Occipital lobe (tissue), 2 donors: Measurements from ENCODE around the gene KIAA1671. TPM values are rescaled to one million over a fixed set of nuclear protein-coding genes. Genes with fewer than 3 reads are reported as not detected.

ENCODE experiments used
- DNase-seq: peaks from one replicate; lab custom pipeline; 2025; lab: John Stamatoyannopoulos, UW
- total RNA-seq: library from RNA; depleted of rRNA; stranded (reverse); fragments of >200 nt; gene quantifications from one replicate; pipeline ENCODE4 v1.2.3, GENCODE V29; 2014

The KIAA1671 gene
- total RNA-seq, 1 donor from 2014 or later = 5.0 TPM

- no peak for DNase-seq
Measured at GRCh38 chr22:25039255-25039654, 86.7 kb downstream of the KIAA1671 start.

- DNase-seq = no peak
Measured at GRCh38 chr22:25039754-25040153, 87.2 kb downstream of the KIAA1671 start.

GRCh38 chr22:25045159-25045558 lies 92.6 kb downstream of the KIAA1671 start:
- DNase-seq = no peak

- no peak for DNase-seq
Measured at GRCh38 chr22:25048071-25048470, 95.6 kb downstream of the KIAA1671 start.

GRCh38 chr22:25048659-25049647 lies 96.4 kb downstream of the KIAA1671 start:
- DNase-seq = peak; percentile 58

- no peak for DNase-seq
Measured at GRCh38 chr22:25049770-25050169, 97.3 kb downstream of the KIAA1671 start.

- DNase-seq = no peak
Measured at GRCh38 chr22:25050566-25050965, 98.0 kb downstream of the KIAA1671 start.

- no peak for DNase-seq
Measured at GRCh38 chr22:25051073-25051472, 98.6 kb downstream of the KIAA1671 start.

GRCh38 chr22:25051983-25052710 lies 99.6 kb downstream of the KIAA1671 start:
- no peak for DNase-seq

- no peak for DNase-seq
Measured at GRCh38 chr22:25053153-25053805, 100.8 kb downstream of the KIAA1671 start.

GRCh38 chr22:25054943-25055511 lies 102.5 kb downstream of the KIAA1671 start:
- DNase-seq = no peak

- DNase-seq = peak; percentile 23
Measured at GRCh38 chr22:25057013-25057881, 104.7 kb downstream of the KIAA1671 start.

- no peak for DNase-seq
Measured at GRCh38 chr22:25059438-25059837, 106.9 kb downstream of the KIAA1671 start.

GRCh38 chr22:25060522-25061071 lies 108.1 kb downstream of the KIAA1671 start:
- no peak for DNase-seq

GRCh38 chr22:25061134-25061533 lies 108.6 kb downstream of the KIAA1671 start:
- DNase-seq = no peak

- DNase-seq = no peak
Measured at GRCh38 chr22:25061605-25062376, 109.3 kb downstream of the KIAA1671 start.

GRCh38 chr22:25062386-25063085 lies 110.0 kb downstream of the KIAA1671 start:
- DNase-seq = no peak

GRCh38 chr22:25064894-25065560 lies 112.5 kb downstream of the KIAA1671 start:
- no peak for DNase-seq
